Upper lobe of right lung (tissue), 1 donor: ENCODE data around the gene CDKAL1. TPM values are rescaled to one million over a fixed set of nuclear protein-coding genes. Genes with fewer than 3 reads are reported as not detected.
"Not testable (repeated sequence)": the region's sequence is repeated elsewhere in the genome, so short reads cannot be mapped to it uniquely, and the experiment has no call there.

ENCODE experiments used
- ATAC-seq: fragments of 200-7000 bp; cut with Tn5 transposase; one replicate; pipeline ENCODE4 v1.9.1; 2020; ENCODE audit warnings: mild to moderate bottlenecking, moderate library complexity
- DNase-seq: peaks from one replicate; pipeline ENCODE4 v3.0.0-alpha.2; 2020
- H3K27ac ChIP-seq: fragments of 200-600 bp; one replicate; pipeline ENCODE4 v1.8.0; 2022
- H3K27me3 ChIP-seq: fragments of 200-600 bp; one replicate; pipeline ENCODE4 v1.8.0; 2022; ENCODE audit warnings: mild to moderate bottlenecking
- H3K36me3 ChIP-seq: fragments of 200-600 bp; one replicate; pipeline ENCODE4 v1.8.0; 2022
- H3K4me1 ChIP-seq: fragments of 200-600 bp; one replicate; pipeline ENCODE4 v1.8.0; 2022
- H3K4me3 ChIP-seq: fragments of 200-600 bp; one replicate; pipeline ENCODE4 v1.8.0; 2022; ENCODE audit warnings: mild to moderate bottlenecking
- H3K9me3 ChIP-seq: fragments of 200-600 bp; one replicate; pipeline ENCODE4 v1.8.0; 2022
- CTCF ChIP-seq: fragments of 200-600 bp; IDR thresholded peaks from one replicate; pipeline ENCODE4 v1.8.0; 2022; ENCODE audit warnings: antibody characterized with exemption
- intact Hi-C: fragments of 100-400 bp; cut with DNase I; formaldehyde crosslinking; loops from one replicate; pipeline ENCODE4 v1.11.0; 2022
- total RNA-seq: library from RNA; stranded (reverse); fragmentation: NEBNext Ultra II Directional; extraction: Animal tissue kit (Norgen Biotek cat#: 25700); gene quantifications from one replicate; pipeline ENCODE4 v1.2.1, GENCODE V29; 2021
- donor health status: DM: no; HTN: yes; CAD: no; lungs with severe emphysema.

The CDKAL1 gene
- total RNA-seq, 1 donor from 2014 or later: 16.0 TPM

DNA sequence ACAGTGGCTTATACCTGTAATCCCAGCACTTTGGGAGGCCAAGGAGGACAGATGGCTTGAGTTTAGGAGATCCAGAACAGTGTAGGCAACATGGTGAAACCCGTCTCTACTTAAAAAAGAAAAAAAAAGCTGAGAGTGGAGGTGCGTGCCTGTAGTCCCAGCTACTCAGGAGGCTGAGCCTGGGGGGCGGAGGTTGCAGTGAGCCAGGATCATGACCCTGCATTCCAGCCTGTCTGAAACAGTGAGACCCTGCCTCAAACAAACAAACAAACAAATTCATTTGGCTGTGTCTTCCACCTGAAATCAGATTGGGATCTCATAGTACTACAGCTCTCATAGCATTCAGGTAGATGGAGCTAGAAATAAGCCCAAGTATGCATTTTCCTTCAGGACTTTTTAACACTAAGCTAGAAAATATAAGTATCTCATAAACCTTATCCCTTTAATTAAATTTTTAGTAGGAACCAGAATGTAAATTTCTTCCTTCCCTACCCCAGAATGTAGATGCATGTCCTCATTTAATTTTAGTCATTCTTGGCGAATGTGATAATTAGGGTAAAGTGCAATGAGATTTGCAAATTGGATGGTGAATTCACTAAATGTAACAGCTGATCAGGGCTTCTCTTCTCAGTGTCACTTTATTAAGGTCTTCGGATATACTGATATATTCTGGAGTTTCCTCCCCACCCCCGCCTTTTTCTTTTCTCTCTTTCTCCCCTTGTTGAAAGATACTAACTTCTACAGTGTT is 190.4 kb downstream of the CDKAL1 start:
- no peaks in the 10 kb centered on the region for H3K27me3 ChIP-seq
- ATAC-seq (no peak), DNase-seq (no peak)
- H3K27ac ChIP-seq: no peak overlapping the region
- no peaks in the 10 kb centered on the region for H3K4me1 ChIP-seq
- no peaks in the 10 kb centered on the region for H3K9me3 ChIP-seq
- H3K36me3 ChIP-seq: no peaks in the 10 kb centered on the region
- TF ChIP-seq CTCF: no peak
- H3K4me3 ChIP-seq: no peak overlapping the region
- intact Hi-C loops: no loop called here

GRCh38 chr6:20725235-20725634 is 191.0 kb downstream of the CDKAL1 start:
- H3K27me3 ChIP-seq, ATAC-seq, H3K36me3 ChIP-seq, H3K27ac ChIP-seq, H3K4me3 ChIP-seq, DNase-seq, intact Hi-C loops, H3K4me1 ChIP-seq, H3K9me3 ChIP-seq: not testable (repeated sequence)

- Histone ChIP-seq H3K36me3 (no peaks in the 10 kb centered on the region), H3K27ac (no peak overlapping the region)
- ATAC-seq: no peak
These were observed 194.8 kb downstream of the CDKAL1 start for GRCh38 chr6:20729086-20729485.

GRCh38 chr6:20732362-20732761 is 198.1 kb downstream of the CDKAL1 start:
- H3K9me3 ChIP-seq, H3K36me3 ChIP-seq, intact Hi-C loops, H3K27me3 ChIP-seq, ATAC-seq, H3K4me1 ChIP-seq, H3K4me3 ChIP-seq, DNase-seq, H3K27ac ChIP-seq: not testable (repeated sequence)

More at GRCh38 chr6:20729086-20729485, 194.8 kb downstream of the CDKAL1 start:
- TF ChIP-seq CTCF: no peak
- H3K9me3 ChIP-seq: no peaks in the 10 kb centered on the region
- no peak overlapping the region for H3K4me3 ChIP-seq
- no peaks in the 10 kb centered on the region for H3K27me3 ChIP-seq
- H3K4me1 ChIP-seq: no peaks in the 10 kb centered on the region
- intact Hi-C loops: no loop called here
- no peak for DNase-seq

GRCh38 chr6:20732896-20733295 is 198.6 kb downstream of the CDKAL1 start:
- Histone ChIP-seq H3K9me3 (no peaks in the 10 kb centered on the region), H3K27ac (no peak overlapping the region), H3K4me3 (no peak overlapping the region), H3K27me3 (no peaks in the 10 kb centered on the region), H3K4me1 (no peaks in the 10 kb centered on the region), H3K36me3 (no peaks in the 10 kb centered on the region)
- intact Hi-C loops: no loop called here
- DNase-seq: no peak
- no peak for TF ChIP-seq CTCF
- no peak for ATAC-seq

DNA sequence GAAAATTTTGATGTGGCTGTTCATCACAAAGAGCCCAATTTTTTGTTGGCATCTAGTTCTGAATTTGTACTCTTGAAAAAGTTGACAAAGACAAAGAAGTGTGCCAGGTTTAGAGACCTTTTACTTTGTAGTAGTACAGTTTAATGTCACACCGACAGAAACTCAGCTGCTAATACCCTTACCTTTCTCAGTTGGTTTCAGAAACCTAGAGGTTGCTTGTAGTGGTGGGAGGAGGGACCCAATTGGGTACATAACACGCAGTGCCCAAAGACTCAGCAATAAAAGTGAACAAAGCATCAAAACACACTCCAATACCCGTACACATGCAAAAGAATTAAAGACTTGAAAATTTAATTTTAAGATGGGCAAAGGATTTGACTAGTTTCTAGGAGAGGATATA is 203.7 kb downstream of the CDKAL1 start:
- H3K27me3 ChIP-seq: no peaks in the 10 kb centered on the region
- no peak for DNase-seq
- intact Hi-C loops: no loop called here
- no peak for ATAC-seq
- no peak overlapping the region for H3K27ac ChIP-seq
- no peaks in the 10 kb centered on the region for H3K36me3 ChIP-seq
- H3K9me3 ChIP-seq: no peaks in the 10 kb centered on the region
- no peak for TF ChIP-seq CTCF
- no peaks in the 10 kb centered on the region for H3K4me1 ChIP-seq
- H3K4me3 ChIP-seq: no peak overlapping the region

DNA sequence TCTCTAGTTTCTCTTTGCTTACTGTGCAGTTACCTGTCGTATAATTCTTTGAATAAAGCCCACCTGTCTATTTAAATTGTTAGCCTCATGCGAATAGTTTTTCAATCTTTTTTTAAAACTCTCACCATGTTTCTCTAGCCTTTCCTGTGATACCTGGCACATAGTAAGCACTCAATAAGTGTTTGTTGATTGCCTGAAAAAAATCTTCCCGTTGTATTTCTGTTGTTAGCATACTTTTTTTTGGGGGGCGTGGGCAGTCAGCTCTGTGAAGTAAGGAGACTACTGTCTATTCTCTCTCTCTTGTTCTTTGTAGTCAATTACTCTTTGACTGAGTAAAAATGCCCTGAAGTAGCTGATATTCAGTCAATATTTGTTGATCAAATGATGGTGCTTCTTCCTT is 205.8 kb downstream of the CDKAL1 start:
- ATAC-seq (no peak), DNase-seq (no peak)
- Histone ChIP-seq H3K4me3 (no peak overlapping the region), H3K36me3 (no peaks in the 10 kb centered on the region), H3K9me3 (no peaks in the 10 kb centered on the region), H3K4me1 (no peaks in the 10 kb centered on the region), H3K27ac (no peak overlapping the region), H3K27me3 (no peaks in the 10 kb centered on the region)
- intact Hi-C loops: no loop called here
- TF ChIP-seq CTCF: no peak
